HepG2 (cell line): ENCODE measurements around the gene PCLO. TPM values are rescaled to one million over a fixed set of nuclear protein-coding genes. Genes with fewer than 3 reads are reported as not detected.

ENCODE experiments used
- ATAC-seq: fragments of 200-7000 bp; cut with Tn5 transposase; 3 replicates; pipeline ENCODE4 v1.9.1; 2020; ENCODE audit warnings: mild to moderate bottlenecking, moderate library complexity
- BruUV-seq: library from RNA; stranded (reverse); fragments of 400-500 nt; replicated peaks from 2 replicates; lab custom pipeline; 2021; lab: Mats Ljungman, UMichigan
- CTCF ChIA-PET: fragments of 300-600 bp; formaldehyde crosslinking; extraction: SDS; loops from one replicate; lab custom pipeline; 2021; ENCODE audit warnings: low total read pairs, inconsistent platforms, low intra/inter-chr PET ratio; lab: Yijun Ruan, JAX
- POLR2A ChIA-PET: fragments of 350-600 bp; sonication (Branson Sonifier 250); formaldehyde crosslinking; loops from one replicate; lab custom pipeline; 2020; ENCODE audit warnings: antibody characterized with exemption, inconsistent platforms; lab: Yijun Ruan, JAX
- DNase-seq: peaks from one replicate; pipeline ENCODE4 v3.0.0-alpha.2; 2015; ENCODE audit warnings: low spot score
- FAIRE-seq: peaks from 3 replicates; lab custom pipeline; 2011; peaks lifted over from hg19 to GRCh38; lab: Jason Lieb, UNC
- H2AFZ ChIP-seq: one replicate; pipeline ENCODE4 v1.6.1; 2011; ENCODE audit warnings: low read length, inconsistent platforms
- H3K27ac ChIP-seq: fragments of 300-600 bp; 3 replicates; pipeline ENCODE4 v1.8.0; 2011; ENCODE audit warnings: mixed run types, mild to moderate bottlenecking, mixed read lengths, low read length, inconsistent platforms; ENCODE audit not compliant: insufficient read depth; ENCODE audit errors: extremely low read length
- H3K27me3 ChIP-seq, 2 experiments: fragments of 200-600 bp in 1 of 2; 2 replicates in 1 of 2; 3 replicates in 1 of 2; pipeline versions ENCODE4 v1.6.0 to v1.8.0; 2011; ENCODE audit warnings: low read length in 2 of 2, mild to moderate bottlenecking in 2 of 2, moderate library complexity in 2 of 2, inconsistent platforms in 1 of 2; ENCODE audit not compliant: insufficient read depth in 2 of 2, control insufficient read depth in 1 of 2
- H3K36me3 ChIP-seq, 2 experiments: fragments of 200-600 bp in 1 of 2; replicated peaks in 1 of 2; 2 replicates in 1 of 2; 3 replicates in 1 of 2; pipeline versions ENCODE4 v1.5.1 to v1.8.0; 2011; ENCODE audit warnings: low read length in 2 of 2, inconsistent platforms in 1 of 2; ENCODE audit not compliant: insufficient read depth in 2 of 2, control insufficient read depth in 1 of 2
- H3K4me1 ChIP-seq: 2 replicates; pipeline ENCODE4 v1.5.1; 2012; ENCODE audit warnings: low read length, inconsistent platforms; ENCODE audit not compliant: insufficient read depth
- H3K4me2 ChIP-seq: 2 replicates; pipeline ENCODE4 v1.6.0; 2011; ENCODE audit warnings: low read depth, low read length, inconsistent platforms
- H3K4me3 ChIP-seq, 3 experiments: fragments of 200-600 bp in 1 of 3; sonication (generic), shearing (Covaris generic) in 1 of 3; replicated peaks in 1 of 3; 2 replicates each; pipeline ENCODE4 v1.5.1; 2011 to 2016; ENCODE audit warnings: low read length in 3 of 3, inconsistent platforms in 2 of 3, low read depth in 2 of 3, mild to moderate bottlenecking in 2 of 3, control low read depth in 1 of 3, mixed read lengths in 1 of 3; ENCODE audit not compliant: insufficient read depth in 1 of 3
- H3K79me2 ChIP-seq: one replicate; pipeline ENCODE4 v1.6.1; 2011; ENCODE audit warnings: low read length, inconsistent platforms; ENCODE audit not compliant: insufficient read depth
- H3K9ac ChIP-seq: 2 replicates; pipeline ENCODE4 v1.6.0; 2011; ENCODE audit warnings: mild to moderate bottlenecking, low read depth, low read length, inconsistent platforms; ENCODE audit not compliant: insufficient read depth
- H3K9me3 ChIP-seq: 2 replicates; pipeline ENCODE4 v1.5.1; 2012; ENCODE audit warnings: mild to moderate bottlenecking, low read length
- H4K20me1 ChIP-seq: 2 replicates; pipeline ENCODE4 v1.6.0; 2011; ENCODE audit warnings: inconsistent platforms, mild to moderate bottlenecking, low read length, moderate library complexity; ENCODE audit not compliant: insufficient read depth
- ATF1 ChIP-seq: IDR thresholded peaks from 2 replicates; pipeline ENCODE4 v1.6.1; 2016; ENCODE audit warnings: mild to moderate bottlenecking, control low read depth
- SNAPC2 ChIP-seq: sonication (generic); formaldehyde crosslinking; IDR thresholded peaks from 2 replicates; pipeline ENCODE4 v1.8.1; 2022; ENCODE audit warnings: mild to moderate bottlenecking, missing genetic modification reagents
- YEATS4 ChIP-seq: sonication (generic); formaldehyde crosslinking; IDR thresholded peaks from 2 replicates; pipeline ENCODE4 v1.4.0; 2020; ENCODE audit warnings: missing genetic modification reagents, borderline replicate concordance
- ZKSCAN5 ChIP-seq: sonication (generic); formaldehyde crosslinking; IDR thresholded peaks from 2 replicates; pipeline ENCODE4 v1.5.1; 2020; ENCODE audit warnings: mild to moderate bottlenecking, missing genetic modification reagents
- ZNF567 ChIP-seq: sonication (generic); formaldehyde crosslinking; IDR thresholded peaks from 2 replicates; pipeline ENCODE4 v1.8.1; 2023; ENCODE audit warnings: mild to moderate bottlenecking, missing genetic modification reagents, borderline replicate concordance
- in situ Hi-C: cut with HindIII; loops from 2 replicates; pipeline ENCODE4 v1.10.0; 2017; ENCODE audit warnings: low pct_unique_long_range_greater_than_20kb; ENCODE audit not compliant: extremely low pct_ligation_motif_present
- intact Hi-C: fragments of 100-400 bp; cut with micrococcal nuclease; formaldehyde crosslinking; loops from one replicate; pipeline ENCODE4 v1.10.0; 2022; ENCODE audit not compliant: unreplicated experiment
- polyA plus RNA-seq, 8 experiments: library from polyadenylated mRNA; depleted of rRNA in 3 of 8; stranded (reverse) in 7 of 8; unstranded in 1 of 8; fragments of >200 nt; fragmentation: Illumina TruSeq in 4 of 8; extraction: Trizol in 4 of 8; gene quantifications; 2 replicates each; pipeline versions ENCODE4 v1.2.1 to v1.2.3, GENCODE V29; 2011 to 2016; ENCODE audit warnings: low read depth in 4 of 8, missing spikeins in 1 of 8, mixed read lengths in 1 of 8; ENCODE audit not compliant: insufficient read depth in 1 of 8
- total RNA-seq, 5 experiments: library from RNA; depleted of rRNA; stranded (reverse); fragments of >200 nt; fragmentation: Illumina TruSeq; extraction: Trizol; gene quantifications; 2 replicates each; pipeline ENCODE4 v1.2.3, GENCODE V29; 2016; ENCODE audit warnings: low read depth in 1 of 5
- TF ChIP-seq, protein P1 (sequence below): sonication (generic); formaldehyde crosslinking; IDR thresholded peaks from 2 replicates; pipeline ENCODE4 v1.5.0; 2020; ENCODE audit warnings: missing genetic modification reagents, mild to moderate bottlenecking, borderline replicate concordance
- TF ChIP-seq, protein P2 (sequence below): sonication (generic); formaldehyde crosslinking; IDR thresholded peaks from 2 replicates; pipeline ENCODE4 v1.8.0; 2022; ENCODE audit warnings: missing genetic modification reagents, mild to moderate bottlenecking, borderline replicate concordance
- TF ChIP-seq, protein P3 (sequence below): sonication (generic); formaldehyde crosslinking; IDR thresholded peaks from 2 replicates; pipeline ENCODE4 v1.4.0; 2020; ENCODE audit warnings: mild to moderate bottlenecking, missing genetic modification reagents
- TF ChIP-seq, protein P4 (sequence below): sonication (generic); formaldehyde crosslinking; IDR thresholded peaks from 2 replicates; pipeline ENCODE4 v1.5.0; 2020; ENCODE audit warnings: mild to moderate bottlenecking, missing genetic modification reagents

The PCLO gene
- total and polyA plus RNA-seq, 2 of the 13 experiments (the other 11 are each of a cell fraction or from before 2014, with no cell fraction given): 0.07 to 0.29 TPM

DNA sequence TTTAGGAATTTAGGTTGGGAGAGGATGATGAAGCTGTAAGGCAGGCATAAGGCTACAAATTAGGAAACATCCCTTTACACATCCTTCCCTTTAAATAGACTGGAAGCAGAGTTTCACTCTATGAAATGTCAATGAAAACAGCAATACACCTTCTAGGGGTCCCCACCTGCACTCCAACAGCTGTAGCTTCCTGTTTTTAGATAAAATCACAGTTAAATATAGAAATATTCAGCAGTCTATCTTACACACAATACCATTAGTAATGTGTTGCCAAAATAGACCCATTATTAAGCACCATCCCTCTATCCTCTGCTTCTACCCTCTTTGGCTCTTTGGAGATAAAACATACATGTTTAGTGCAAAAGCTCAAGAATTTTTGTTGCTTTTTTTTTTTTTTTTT lies 237.4 kb downstream of the PCLO start:
- DNase-seq (no peak), FAIRE-seq (no peak), ATAC-seq (no peak)
- Histone ChIP-seq H3K27me3 (no peaks in the 10 kb centered on the region), H3K27ac (no peak overlapping the region), H4K20me1 (no peaks in the 10 kb centered on the region), H2AFZ (no peak overlapping the region), H3K4me1 (no peaks in the 10 kb centered on the region), H3K36me3 (no peaks in the 10 kb centered on the region), H3K9ac (no peak overlapping the region), H3K9me3 (no peaks in the 10 kb centered on the region), H3K79me2 (no peaks in the 10 kb centered on the region), H3K4me2 (no peak overlapping the region), H3K4me3 (no peak overlapping the region)
- BruUV-seq: no TSS peak
- POLR2A ChIA-PET: no interaction called here
- CTCF ChIA-PET: no interaction called here
- intact Hi-C loops (no loop called here), in situ Hi-C loops (no loop called here)
- TF ChIP-seq, protein P1, sequence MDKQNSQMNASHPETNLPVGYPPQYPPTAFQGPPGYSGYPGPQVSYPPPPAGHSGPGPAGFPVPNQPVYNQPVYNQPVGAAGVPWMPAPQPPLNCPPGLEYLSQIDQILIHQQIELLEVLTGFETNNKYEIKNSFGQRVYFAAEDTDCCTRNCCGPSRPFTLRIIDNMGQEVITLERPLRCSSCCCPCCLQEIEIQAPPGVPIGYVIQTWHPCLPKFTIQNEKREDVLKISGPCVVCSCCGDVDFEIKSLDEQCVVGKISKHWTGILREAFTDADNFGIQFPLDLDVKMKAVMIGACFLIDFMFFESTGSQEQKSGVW (CRISPR knock-in tag): no peak
- TF ChIP-seq ATF1 (no peak), SNAPC2 (CRISPR knock-in tag) (no peak), YEATS4 (CRISPR knock-in tag) (no peak), ZNF567 (CRISPR knock-in tag) (no peak), ZKSCAN5 (no peak)
- TF ChIP-seq, protein P2, sequence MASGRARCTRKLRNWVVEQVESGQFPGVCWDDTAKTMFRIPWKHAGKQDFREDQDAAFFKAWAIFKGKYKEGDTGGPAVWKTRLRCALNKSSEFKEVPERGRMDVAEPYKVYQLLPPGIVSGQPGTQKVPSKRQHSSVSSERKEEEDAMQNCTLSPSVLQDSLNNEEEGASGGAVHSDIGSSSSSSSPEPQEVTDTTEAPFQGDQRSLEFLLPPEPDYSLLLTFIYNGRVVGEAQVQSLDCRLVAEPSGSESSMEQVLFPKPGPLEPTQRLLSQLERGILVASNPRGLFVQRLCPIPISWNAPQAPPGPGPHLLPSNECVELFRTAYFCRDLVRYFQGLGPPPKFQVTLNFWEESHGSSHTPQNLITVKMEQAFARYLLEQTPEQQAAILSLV (CRISPR knock-in tag): no peak
- TF ChIP-seq, protein P3, sequence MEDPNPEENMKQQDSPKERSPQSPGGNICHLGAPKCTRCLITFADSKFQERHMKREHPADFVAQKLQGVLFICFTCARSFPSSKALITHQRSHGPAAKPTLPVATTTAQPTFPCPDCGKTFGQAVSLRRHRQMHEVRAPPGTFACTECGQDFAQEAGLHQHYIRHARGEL (CRISPR knock-in tag): no peak
- TF ChIP-seq, protein P4, sequence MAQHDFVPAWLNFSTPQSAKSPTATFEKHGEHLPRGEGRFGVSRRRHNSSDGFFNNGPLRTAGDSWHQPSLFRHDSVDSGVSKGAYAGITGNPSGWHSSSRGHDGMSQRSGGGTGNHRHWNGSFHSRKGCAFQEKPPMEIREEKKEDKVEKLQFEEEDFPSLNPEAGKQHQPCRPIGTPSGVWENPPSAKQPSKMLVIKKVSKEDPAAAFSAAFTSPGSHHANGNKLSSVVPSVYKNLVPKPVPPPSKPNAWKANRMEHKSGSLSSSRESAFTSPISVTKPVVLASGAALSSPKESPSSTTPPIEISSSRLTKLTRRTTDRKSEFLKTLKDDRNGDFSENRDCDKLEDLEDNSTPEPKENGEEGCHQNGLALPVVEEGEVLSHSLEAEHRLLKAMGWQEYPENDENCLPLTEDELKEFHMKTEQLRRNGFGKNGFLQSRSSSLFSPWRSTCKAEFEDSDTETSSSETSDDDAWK (CRISPR knock-in tag): no peak
